SKM-1 treated with dmso at 0.1 percent for 144 hours (cell line): ENCODE measurements around the gene EFEMP1.
"Not testable (repeated sequence)": the region's sequence is repeated elsewhere in the genome, so short reads cannot be mapped to it uniquely, and the experiment has no call there.

Experiments
- DNase-seq: peaks from one replicate; lab custom pipeline; 2025; ENCODE audit not compliant: unreplicated experiment; lab: John Stamatoyannopoulos, UW

The EFEMP1 gene

DNA sequence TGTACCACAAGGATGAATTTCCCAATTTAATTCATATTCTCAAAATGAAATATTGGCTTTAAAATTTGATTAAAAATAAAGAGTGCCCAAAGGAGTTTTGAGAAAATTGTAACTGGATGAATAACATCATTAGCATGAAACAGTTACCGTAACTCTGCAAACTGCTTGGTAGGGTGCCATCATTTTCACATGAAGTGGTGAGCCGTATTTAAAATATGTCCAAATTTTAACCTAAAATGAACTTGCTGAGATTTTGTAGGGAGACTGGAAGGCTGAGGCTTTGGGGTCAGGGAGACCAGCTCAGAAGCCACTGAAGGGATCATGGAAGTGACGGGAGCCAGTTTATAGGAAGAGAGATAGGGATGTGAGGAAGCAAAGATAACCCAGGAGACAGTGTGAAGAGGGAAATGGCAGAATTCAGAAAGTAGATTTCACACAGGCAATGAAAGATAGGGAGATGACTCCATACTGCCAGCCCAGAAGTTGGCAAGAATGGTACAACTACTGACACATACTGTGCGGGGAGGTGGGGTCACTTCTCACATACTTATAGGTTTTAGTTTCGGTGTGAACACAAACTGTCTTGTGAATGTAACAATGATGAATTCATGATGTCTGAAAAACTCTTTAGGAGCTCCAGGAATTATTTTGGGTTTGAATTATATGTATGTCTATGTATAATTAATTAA lies 53.8 kb downstream of the EFEMP1 start:
- DNase-seq, result no peak

- DNase-seq, result no peak
Measured at GRCh38 chr2:55865096-55865835, 58.3 kb downstream of the EFEMP1 start.

- DNase-seq, result no peak
Measured at GRCh38 chr2:55864351-55865084, 59.1 kb downstream of the EFEMP1 start.

GRCh38 chr2:55862673-55863390 lies 60.8 kb downstream of the EFEMP1 start:
- peak; percentile 51 for DNase-seq

- peak; percentile 45 for DNase-seq
Measured at GRCh38 chr2:55862246-55862645, 61.3 kb downstream of the EFEMP1 start.

DNA sequence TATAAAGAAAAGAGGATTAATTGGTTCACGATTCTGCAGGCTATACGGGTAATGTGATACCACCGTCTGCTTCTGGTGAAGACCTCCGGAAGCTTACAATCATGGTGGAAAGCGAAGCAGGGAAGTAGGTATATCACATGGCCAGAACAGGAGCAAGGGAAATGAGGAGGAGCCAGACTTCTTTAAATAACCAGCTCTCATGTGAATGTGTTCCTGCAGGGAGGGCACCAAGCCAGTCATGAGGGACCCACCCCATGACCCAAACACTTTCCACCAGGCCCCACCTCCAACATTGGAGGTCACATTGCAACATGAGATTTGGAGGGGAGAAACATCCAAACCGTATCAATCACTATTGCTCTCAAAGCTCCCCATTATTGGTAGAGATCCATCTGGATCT lies 61.8 kb downstream of the EFEMP1 start:
- DNase-seq, result no peak

DNA sequence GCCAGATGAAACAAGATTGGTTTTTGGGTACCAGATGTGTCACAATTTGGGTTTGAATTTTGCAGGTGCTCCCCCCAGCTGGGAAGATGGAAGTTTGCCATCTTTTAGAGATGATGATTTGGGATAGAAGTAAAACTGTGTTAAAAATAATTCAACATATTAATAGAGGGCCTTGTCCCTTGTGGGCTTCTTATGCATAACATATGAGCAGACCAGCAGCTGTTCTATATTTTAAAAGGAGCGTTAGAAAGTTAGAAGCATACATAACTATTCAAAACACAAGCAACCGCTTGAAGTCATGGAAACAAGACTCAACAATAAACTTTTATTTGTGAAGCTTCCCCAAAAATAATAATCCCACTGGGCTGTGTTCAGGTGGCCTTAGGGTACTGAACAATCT lies 62.8 kb downstream of the EFEMP1 start:
- DNase-seq, result no peak

GRCh38 chr2:55859875-55860274 lies 63.7 kb downstream of the EFEMP1 start:
- DNase-seq, result no peak

DNA sequence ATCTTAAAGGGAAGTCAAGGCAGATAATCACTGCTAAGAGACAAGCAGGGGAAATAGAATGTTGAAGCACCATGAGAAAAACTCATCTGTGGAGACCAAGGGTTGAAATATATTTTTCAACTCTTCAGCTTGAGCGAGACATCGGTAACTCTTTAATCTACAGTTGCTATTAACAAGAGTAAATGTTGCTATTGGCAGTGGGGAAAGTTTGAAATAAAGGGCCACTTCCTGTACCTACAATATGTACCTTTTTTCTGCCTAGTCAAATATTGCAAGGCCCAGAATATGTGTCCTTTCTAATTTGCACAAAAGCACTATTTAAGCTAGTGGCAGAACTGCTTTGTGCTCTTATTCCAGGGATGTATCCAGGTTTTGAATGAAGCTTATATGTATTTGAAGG lies 65.8 kb downstream of the EFEMP1 start:
- no peak for DNase-seq

DNA sequence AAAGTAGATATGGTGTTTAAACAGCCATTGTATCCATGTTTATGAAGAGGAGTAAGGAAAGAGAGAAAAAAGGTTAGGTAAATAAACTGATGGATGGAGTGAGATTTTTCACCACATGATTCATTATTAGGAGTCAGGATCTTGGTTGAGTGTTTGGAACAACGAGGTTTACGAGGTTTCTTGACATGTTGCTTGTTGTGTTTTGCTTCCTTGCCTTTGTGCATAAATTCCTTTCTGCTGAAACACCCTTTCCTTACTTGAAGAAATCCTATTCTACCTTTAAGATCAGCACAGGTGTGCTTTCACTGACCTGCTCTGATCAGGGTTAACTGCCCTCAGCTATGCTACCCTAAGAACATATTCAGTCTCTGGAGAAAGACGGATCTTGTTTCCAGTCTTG lies 66.6 kb downstream of the EFEMP1 start:
- no peak for DNase-seq

DNA sequence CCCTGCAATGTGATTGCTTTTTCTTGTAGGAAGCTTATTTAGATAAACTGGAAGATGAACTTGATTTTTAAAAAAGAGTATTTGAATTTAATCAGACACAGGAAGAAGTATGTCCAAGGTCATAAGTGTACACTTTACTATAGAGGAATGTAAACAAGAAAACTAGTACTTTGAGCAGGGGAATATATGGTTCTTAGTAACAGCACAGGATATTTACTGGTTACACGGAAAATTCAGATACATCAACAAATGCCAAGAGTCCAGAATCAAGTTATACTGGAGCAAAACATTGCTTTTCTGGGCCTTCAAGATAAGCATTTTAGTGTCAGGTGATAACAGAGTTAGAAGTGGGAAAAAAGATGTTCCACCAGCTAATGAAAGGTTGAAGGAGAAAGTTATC lies 75.5 kb downstream of the EFEMP1 start:
- DNase-seq, result no peak

- no peak for DNase-seq
Measured at GRCh38 chr2:55846426-55846825, 77.2 kb downstream of the EFEMP1 start.

DNA sequence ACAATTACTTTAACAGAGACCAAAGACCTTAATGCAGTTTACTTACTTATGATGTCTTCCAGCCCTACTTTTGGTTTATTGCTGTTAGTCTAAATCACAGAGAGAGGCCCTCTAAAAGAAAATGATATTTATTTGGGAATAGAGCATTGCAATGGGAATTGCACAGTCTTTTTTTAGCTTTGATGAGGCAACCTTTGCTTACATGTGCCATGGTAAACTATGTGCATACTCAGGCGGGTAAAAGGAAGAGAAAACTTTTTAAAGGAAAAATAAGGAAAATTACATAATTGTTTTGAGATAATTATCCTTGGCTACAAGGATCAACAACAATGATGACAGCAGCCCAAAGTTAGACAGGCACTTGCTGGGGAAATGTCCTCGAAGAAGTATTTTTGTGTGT lies 78.6 kb downstream of the EFEMP1 start:
- DNase-seq, result no peak

- no peak for DNase-seq
Measured at GRCh38 chr2:55843994-55844345, 79.6 kb downstream of the EFEMP1 start.

GRCh38 chr2:55843096-55843993 lies 80.2 kb downstream of the EFEMP1 start:
- no peak for DNase-seq

GRCh38 chr2:55842046-55842445 lies 81.5 kb downstream of the EFEMP1 start:
- no peak for DNase-seq

DNA sequence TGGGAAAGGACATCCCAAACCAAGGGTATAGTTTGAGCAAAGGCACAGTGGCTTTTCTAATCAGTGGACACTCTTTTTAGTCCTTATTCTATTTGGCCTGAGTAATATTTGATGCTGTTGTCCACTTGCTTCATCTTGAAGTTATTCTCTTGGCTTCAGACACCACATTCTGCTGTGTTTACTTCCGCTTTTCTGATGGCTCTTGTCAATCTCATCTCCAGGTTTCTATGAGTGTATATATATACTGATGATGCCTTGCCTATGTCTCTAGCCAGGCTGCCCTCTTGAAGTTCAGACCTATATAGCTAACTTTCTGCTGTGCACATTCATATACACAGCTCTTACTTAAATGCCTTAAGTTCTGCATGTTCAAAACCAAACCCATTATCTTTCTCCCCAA lies 83.1 kb downstream of the EFEMP1 start:
- no peak for DNase-seq

DNA sequence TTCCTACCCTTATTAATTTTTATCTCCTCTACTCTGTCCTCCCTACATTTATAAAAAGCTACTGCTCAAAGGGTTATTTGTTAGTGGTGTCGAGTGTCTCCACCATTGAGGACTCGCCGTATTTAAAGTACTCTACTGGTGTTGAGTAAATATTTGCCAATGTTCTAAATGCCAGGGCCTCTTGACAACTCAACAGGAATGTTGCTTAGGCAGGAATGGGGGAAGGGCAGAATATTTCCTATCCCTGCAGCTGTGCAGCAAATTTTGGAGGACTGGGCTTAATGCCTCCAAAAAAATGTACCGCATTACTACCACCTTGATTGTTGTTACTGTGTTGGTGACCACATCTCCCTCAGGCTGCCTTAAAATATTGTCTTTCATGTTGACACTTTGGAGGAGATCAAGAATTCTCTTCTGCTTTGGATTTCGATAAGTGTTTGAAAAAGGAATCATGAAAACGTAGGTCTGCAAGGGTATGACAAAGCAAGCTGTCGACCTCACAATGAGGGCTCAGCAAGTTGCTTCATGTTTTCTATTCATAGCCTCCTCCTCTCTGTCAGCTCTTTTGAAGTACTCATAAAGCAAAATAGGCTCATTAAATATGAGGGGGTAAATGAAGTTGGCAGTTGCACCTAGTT lies 84.3 kb downstream of the EFEMP1 start:
- no peak for DNase-seq

DNA sequence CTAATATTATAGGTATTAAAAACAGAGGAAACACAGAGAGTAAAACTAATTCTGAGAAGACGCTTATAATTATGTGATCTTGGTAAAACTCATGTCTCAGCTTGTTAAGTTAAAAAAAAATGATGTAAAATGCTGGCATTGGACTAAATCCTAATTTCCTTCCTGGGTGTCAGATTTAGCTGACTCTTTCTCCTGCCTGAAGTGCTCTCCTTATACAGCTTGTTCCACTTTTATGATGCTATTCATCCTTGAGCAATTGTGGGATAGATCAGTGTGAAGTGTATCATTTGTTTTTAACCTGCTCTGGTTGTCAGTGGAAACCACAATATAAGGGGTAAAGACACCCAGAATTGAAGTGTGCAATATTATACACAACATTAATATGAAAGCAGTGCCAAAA lies 84.9 kb downstream of the EFEMP1 start:
- DNase-seq, result no peak

DNA sequence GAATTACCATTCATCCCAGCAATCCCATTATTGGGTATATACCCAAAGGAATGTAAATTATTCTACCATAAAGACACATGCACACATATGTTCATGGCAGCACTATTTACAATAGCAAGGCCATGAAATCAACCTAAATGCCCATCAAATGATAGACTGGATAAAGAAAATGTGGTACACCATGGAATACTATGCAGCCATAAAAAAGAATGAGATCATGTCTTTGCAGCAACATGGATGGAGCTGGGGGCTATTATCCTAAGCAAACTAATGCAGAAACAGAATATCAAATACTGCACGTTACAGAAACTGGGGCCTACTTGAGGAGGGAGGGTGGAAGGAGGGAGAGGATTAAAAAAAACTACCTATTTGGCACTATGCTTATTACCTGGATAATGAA lies 85.5 kb downstream of the EFEMP1 start:
- DNase-seq, result not testable (repeated sequence)
